K562 (cell line): ENCODE data around the gene IGF2R. TPM values are rescaled to one million over a fixed set of nuclear protein-coding genes. Genes with fewer than 3 reads are reported as not detected.

Source experiments
- ATAC-seq: fragments of 200-7000 bp; cut with Tn5 transposase; 3 replicates; pipeline ENCODE4 v1.9.1; 2020; ENCODE audit warnings: moderate library complexity
- BruUV-seq: library from RNA; stranded (reverse); fragments of 400-500 nt; replicated peaks from 2 replicates; lab custom pipeline; 2021; lab: Mats Ljungman, UMichigan
- CTCF ChIA-PET: fragments of 300-600 bp; formaldehyde crosslinking; extraction: SDS; loops from one replicate; lab custom pipeline; 2021; ENCODE audit warnings: low intra/inter-chr PET ratio; lab: Yijun Ruan, JAX
- POLR2A ChIA-PET: fragments of 300-600, 350-650 bp; sonication (Branson Sonifier 250); formaldehyde crosslinking; extraction: SDS; loops from one replicate; lab custom pipeline; 2021; ENCODE audit warnings: antibody characterized with exemption, inconsistent platforms; lab: Yijun Ruan, JAX
- DNase-seq, 4 experiments: peaks; one replicate each; pipeline versions ENCODE4 v3.0.0 to v3.0.0-alpha.2; 2011 to 2018; ENCODE audit warnings: low spot score in 3 of 4, mixed read lengths in 3 of 4; ENCODE audit errors: extremely low read depth in 1 of 4
- FAIRE-seq: peaks from 2 replicates; lab custom pipeline; 2011; peaks lifted over from hg19 to GRCh38; lab: Jason Lieb, UNC
- H2AFZ ChIP-seq: 2 replicates; pipeline ENCODE4 v1.6.0; 2011; ENCODE audit warnings: low read depth, low read length, control low read depth, inconsistent platforms
- H3K27ac ChIP-seq: fragments of 200-600 bp; 3 replicates; pipeline ENCODE4 v1.8.0; 2011; ENCODE audit warnings: low read depth, mild to moderate bottlenecking, control low read depth, inconsistent platforms, low read length, moderate library complexity, mixed read lengths; ENCODE audit errors: extremely low read depth
- H3K27me3 ChIP-seq, 2 experiments: fragments of 300-600 bp in 1 of 2; 2 replicates in 1 of 2; 3 replicates in 1 of 2; pipeline versions ENCODE4 v1.6.0 to v1.8.0; 2011; ENCODE audit warnings: inconsistent platforms in 2 of 2, low read length in 2 of 2, mild to moderate bottlenecking in 1 of 2, mixed read lengths in 1 of 2, moderate library complexity in 1 of 2; ENCODE audit not compliant: control insufficient read depth in 2 of 2, insufficient read depth in 2 of 2
- H3K36me3 ChIP-seq: fragments of 300-600 bp; 3 replicates; pipeline ENCODE4 v1.8.0; 2011; ENCODE audit warnings: mild to moderate bottlenecking, low read length, inconsistent platforms; ENCODE audit not compliant: control insufficient read depth, insufficient read depth
- H3K4me1 ChIP-seq, 2 experiments: fragments of 200-600 bp in 1 of 2; replicated peaks in 1 of 2; 2 replicates in 1 of 2; 3 replicates in 1 of 2; pipeline versions ENCODE4 v1.5.1 to v1.8.0; 2011; ENCODE audit warnings: inconsistent platforms in 2 of 2, low read length in 2 of 2, mild to moderate bottlenecking in 1 of 2, mixed read lengths in 1 of 2, moderate library complexity in 1 of 2; ENCODE audit not compliant: control insufficient read depth in 2 of 2, insufficient read depth in 2 of 2
- H3K4me2 ChIP-seq: 2 replicates; pipeline ENCODE4 v1.6.1; 2011; ENCODE audit warnings: low read length, control low read depth, inconsistent platforms, mixed read lengths; ENCODE audit not compliant: insufficient read depth
- H3K4me3 ChIP-seq: fragments of 200-600 bp; sonication (generic), shearing (Covaris generic); 2 replicates; pipeline ENCODE4 v1.5.1; 2016; ENCODE audit warnings: control low read depth, inconsistent platforms
- H3K79me2 ChIP-seq: fragments of 200-600 bp; 3 replicates; pipeline ENCODE4 v1.8.0; 2011; ENCODE audit warnings: low read length, inconsistent platforms; ENCODE audit not compliant: control insufficient read depth, insufficient read depth
- H3K9ac ChIP-seq, 2 experiments: 2 replicates each; pipeline versions ENCODE4 v1.6.0 to v1.6.1; 2011; ENCODE audit warnings: low read depth in 2 of 2, low read length in 2 of 2, control low read depth in 1 of 2, inconsistent platforms in 1 of 2, mild to moderate bottlenecking in 1 of 2, mixed read lengths in 1 of 2; ENCODE audit not compliant: insufficient read depth in 1 of 2
- H3K9me1 ChIP-seq: one replicate; pipeline ENCODE4 v1.6.0; 2011; ENCODE audit warnings: inconsistent platforms, mild to moderate bottlenecking, low read length, moderate library complexity; ENCODE audit not compliant: control insufficient read depth, insufficient read depth
- H3K9me3 ChIP-seq: replicated peaks from 2 replicates; pipeline ENCODE4 v1.5.1; 2011; ENCODE audit warnings: low read depth, low read length, inconsistent platforms; ENCODE audit not compliant: control insufficient read depth, insufficient read depth
- H4K20me1 ChIP-seq: replicated peaks from 2 replicates; pipeline ENCODE4 v1.6.1; 2011; ENCODE audit warnings: low read length, inconsistent platforms, mixed read lengths; ENCODE audit not compliant: control insufficient read depth, insufficient read depth
- NR2F6 ChIP-seq: fragments of 450-650 bp; formaldehyde crosslinking; IDR thresholded peaks from 2 replicates; pipeline ENCODE4 v1.4.0; 2020; ENCODE audit warnings: mild to moderate bottlenecking
- SAFB ChIP-seq: fragments of 200-400 bp; formaldehyde crosslinking; IDR thresholded peaks from 2 replicates; pipeline ENCODE4 v1.6.1; 2017; ENCODE audit warnings: low read depth, low read length, borderline replicate concordance
- TEAD1 ChIP-seq, 2 experiments: fragments of 450-650 bp in 1 of 2; sonication (generic) in 1 of 2; formaldehyde crosslinking; IDR thresholded peaks; 2 replicates each; pipeline versions ENCODE4 v1.4.0 to v1.8.0; 2020 to 2022; ENCODE audit warnings: mild to moderate bottlenecking in 2 of 2, missing genetic modification reagents in 1 of 2
- ZNF3 ChIP-seq: fragments of 250-450 bp; sonication (Bioruptor Pico); IDR thresholded peaks from 2 replicates; pipeline ENCODE4 v1.5.0; 2021; ENCODE audit warnings: mild to moderate bottlenecking, moderate library complexity
- ZNF324 ChIP-seq: fragments of 250-450 bp; sonication (Bioruptor Pico); IDR thresholded peaks from 2 replicates; pipeline ENCODE4 v1.4.0; 2020; ENCODE audit warnings: mild to moderate bottlenecking
- WGBS: fragments of 100-300 bp; shearing (Covaris generic); methylation state at CpG from one replicate; pipeline ENCODE4 v1.1.6; 2016; ENCODE audit warnings: low coverage, mixed read lengths; ENCODE audit not compliant: insufficient coverage; ENCODE audit errors: missing lambda C conversion rate; 5-methylcytosine and 5-hydroxymethylcytosine counted together
- in situ Hi-C: fragments of 300-500 bp; cut with MboI; formaldehyde crosslinking; loops from 4 replicates; pipeline ENCODE4 v1.15.0; 2018; ENCODE audit warnings: inconsistent platforms, mixed read lengths
- intact Hi-C: fragments of 100-400 bp; cut with micrococcal nuclease; formaldehyde crosslinking; loops from 2 replicates; pipeline ENCODE4 v1.14.2; 2022
- polyA plus RNA-seq, 8 experiments: library from polyadenylated mRNA; depleted of rRNA in 4 of 8; stranded (reverse) in 5 of 8; unstranded in 3 of 8; fragments of >200 nt; fragmentation: Nextera tagmentation in 2 of 8; fragmentation: Illumina TruSeq in 1 of 8; extraction: Ambion mirVana in 2 of 8; extraction: Trizol in 1 of 8; gene quantifications; 2 replicates each; pipeline versions ENCODE4 v1.2.1 to v1.2.3, GENCODE V29; 2011 to 2014; ENCODE audit warnings: inconsistent platforms in 1 of 8, missing spikeins in 1 of 8
- total RNA-seq, 7 experiments: library from RNA; depleted of rRNA in 6 of 7; stranded (reverse); fragments of >200 nt in 6 of 7; fragmentation: Illumina TruSeq in 2 of 7; extraction: Trizol in 2 of 7; gene quantifications; 2 replicates each; pipeline versions ENCODE4 v1.2.1 to v1.2.3, GENCODE V29; 2011 to 2021; ENCODE audit warnings: low replicate concordance in 1 of 7
- TF ChIP-seq, protein P1 (sequence below): fragments of 150-350 bp; IDR thresholded peaks from 2 replicates; pipeline ENCODE4 v1.6.1; 2014; ENCODE audit warnings: low read depth, mild to moderate bottlenecking, low read length, borderline replicate concordance

The IGF2R gene
- total and polyA plus RNA-seq, 9 of the 15 experiments (the other 6 are each of a cell fraction or from before 2014, with no cell fraction given) = 3.5 to 92.3 (median 34.5) TPM

DNA sequence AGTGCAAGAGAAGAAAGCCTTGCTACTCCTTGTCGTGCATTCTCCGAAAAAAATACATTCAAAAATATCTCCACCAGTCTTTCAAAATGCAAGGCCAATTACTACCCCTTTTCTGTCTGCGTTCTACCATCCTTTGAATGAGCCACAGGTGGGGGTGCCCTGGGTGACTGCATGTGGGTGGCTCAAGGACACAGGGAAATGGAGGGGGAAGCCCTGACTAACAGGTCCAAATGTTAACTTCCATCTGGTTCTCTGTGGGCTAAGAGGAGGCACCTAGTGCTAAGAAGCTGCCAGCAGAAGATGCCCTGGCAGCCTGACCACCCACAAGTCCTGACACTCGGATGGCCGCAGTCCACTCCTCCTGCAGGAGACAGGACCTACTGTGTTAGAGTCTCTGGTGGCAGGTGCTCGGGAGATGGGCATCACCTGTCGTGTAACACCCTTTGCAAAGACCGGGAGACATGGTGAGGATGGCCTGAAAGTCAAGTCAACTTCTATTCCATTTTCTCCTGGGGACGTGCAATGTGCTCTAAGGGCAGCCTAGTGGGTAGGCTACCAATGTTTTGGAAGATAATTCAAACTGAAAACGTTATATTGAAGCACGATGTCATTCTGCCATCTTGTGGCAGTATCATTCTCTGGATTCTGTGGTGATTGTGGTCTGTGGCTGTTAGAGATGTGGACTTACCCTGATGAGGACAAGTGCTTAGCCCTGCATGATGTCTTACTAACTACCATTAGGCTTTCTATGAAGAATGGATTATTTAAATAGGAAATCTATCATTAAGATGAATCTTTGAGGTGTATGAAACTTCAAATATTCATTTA, 27.4 kb upstream of the IGF2R start (continued):
- no peak for TF ChIP-seq SAFB

DNA sequence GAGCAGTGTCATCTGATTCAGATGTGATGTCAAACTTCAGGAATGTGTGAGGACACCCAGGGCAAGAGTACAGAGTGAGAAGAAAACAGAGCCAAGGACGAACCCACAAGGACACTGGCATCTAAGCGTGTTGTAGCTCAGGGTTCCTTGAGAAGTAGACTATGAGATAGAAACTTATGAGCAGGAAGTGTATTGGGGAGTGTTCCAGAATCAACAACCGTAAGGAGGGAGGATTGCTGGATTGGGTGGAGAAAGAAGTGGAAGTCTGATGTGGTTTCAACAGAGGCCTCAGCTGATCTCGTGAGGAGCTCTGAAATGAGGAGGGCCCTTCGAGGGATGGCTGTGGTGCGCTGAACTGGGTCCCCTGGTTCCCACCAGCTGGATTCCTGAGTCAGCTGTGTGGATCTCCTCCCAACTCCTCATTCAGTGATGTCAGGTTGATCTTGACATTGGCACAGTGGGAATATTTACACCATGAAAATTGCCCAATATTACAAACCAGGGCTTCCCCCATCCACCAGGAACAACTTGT, 25.7 kb upstream of the IGF2R start:
- WGBS = under 1% methylated on average over 6 of the region's 6 CpGs

More for the DNA sequence above, 25.7 kb upstream of the IGF2R start:
- Histone ChIP-seq H3K27ac (no peak overlapping the region), H4K20me1 (no peaks in the 10 kb centered on the region), H3K9ac (no peak overlapping the region), H2AFZ (no peak overlapping the region), H3K79me2 (no peaks in the 10 kb centered on the region), H3K27me3 (peaks cover 13 to 16% of the 10 kb centered on the region in 2 experiments; a peak in 4 of 5 replicates), H3K9me1 (no peaks in the 10 kb centered on the region), H3K36me3 (no peaks in the 10 kb centered on the region), H3K4me2 (no peak overlapping the region), H3K4me3 (no peak overlapping the region), H3K4me1 (no peaks in the 10 kb centered on the region; a peak in 1 of 5 replicates), H3K9me3 (peaks cover 6% of the 10 kb centered on the region)
- ATAC-seq (no peak), FAIRE-seq (no peak), DNase-seq (no peak)
- CTCF ChIA-PET = no interaction called here
- in situ Hi-C loops = no loop called here
- intact Hi-C loops = no loop called here
- BruUV-seq = no TSS peak
- TF ChIP-seq NR2F6 (CRISPR knock-in tag) (no peak), ZNF324 (CRISPR knock-in tag) (no peak), ZNF3 (no peak), TEAD1 (CRISPR knock-in tag; IDR thresholded peaks at IDR 0.05) (no peak)
- TF ChIP-seq, protein P1, sequence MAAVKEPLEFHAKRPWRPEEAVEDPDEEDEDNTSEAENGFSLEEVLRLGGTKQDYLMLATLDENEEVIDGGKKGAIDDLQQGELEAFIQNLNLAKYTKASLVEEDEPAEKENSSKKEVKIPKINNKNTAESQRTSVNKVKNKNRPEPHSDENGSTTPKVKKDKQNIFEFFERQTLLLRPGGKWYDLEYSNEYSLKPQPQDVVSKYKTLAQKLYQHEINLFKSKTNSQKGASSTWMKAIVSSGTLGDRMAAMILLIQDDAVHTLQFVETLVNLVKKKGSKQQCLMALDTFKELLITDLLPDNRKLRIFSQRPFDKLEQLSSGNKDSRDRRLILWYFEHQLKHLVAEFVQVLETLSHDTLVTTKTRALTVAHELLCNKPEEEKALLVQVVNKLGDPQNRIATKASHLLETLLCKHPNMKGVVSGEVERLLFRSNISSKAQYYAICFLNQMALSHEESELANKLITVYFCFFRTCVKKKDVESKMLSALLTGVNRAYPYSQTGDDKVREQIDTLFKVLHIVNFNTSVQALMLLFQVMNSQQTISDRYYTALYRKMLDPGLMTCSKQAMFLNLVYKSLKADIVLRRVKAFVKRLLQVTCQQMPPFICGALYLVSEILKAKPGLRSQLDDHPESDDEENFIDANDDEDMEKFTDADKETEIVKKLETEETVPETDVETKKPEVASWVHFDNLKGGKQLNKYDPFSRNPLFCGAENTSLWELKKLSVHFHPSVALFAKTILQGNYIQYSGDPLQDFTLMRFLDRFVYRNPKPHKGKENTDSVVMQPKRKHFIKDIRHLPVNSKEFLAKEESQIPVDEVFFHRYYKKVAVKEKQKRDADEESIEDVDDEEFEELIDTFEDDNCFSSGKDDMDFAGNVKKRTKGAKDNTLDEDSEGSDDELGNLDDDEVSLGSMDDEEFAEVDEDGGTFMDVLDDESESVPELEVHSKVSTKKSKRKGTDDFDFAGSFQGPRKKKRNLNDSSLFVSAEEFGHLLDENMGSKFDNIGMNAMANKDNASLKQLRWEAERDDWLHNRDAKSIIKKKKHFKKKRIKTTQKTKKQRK = no peak
- POLR2A ChIA-PET = interaction anchor here (0.6 to 1.2 kb wide), 2 partner anchors 10 to 28 kb away, joined by 3 read pairs; no protein-coding TSS in a partner anchor
